Subcutaneous adipose tissue (tissue), 4 donors: ENCODE measurements around the gene RCAN1. TPM values are rescaled to one million over a fixed set of nuclear protein-coding genes. Genes with fewer than 3 reads are reported as not detected.

Experiments used
- total RNA-seq, 4 donors: library from RNA; depleted of rRNA; stranded (reverse); fragments of >200 nt; gene quantifications; one replicate each; pipeline ENCODE4 v1.1.0, GENCODE V29; 2016
- TF ChIP-seq, protein P1 (sequence below): fragments of 450-650 bp; IDR thresholded peaks from one replicate; pipeline ENCODE4 v1.5.1; 2016; ENCODE audit warnings: low read depth, mild to moderate bottlenecking, control low read depth, antibody characterized with exemption, moderate library complexity

The RCAN1 gene
- total RNA-seq, 4 donors from 2014 or later = 28.8 to 68.3 (median 47.0) TPM

DNA sequence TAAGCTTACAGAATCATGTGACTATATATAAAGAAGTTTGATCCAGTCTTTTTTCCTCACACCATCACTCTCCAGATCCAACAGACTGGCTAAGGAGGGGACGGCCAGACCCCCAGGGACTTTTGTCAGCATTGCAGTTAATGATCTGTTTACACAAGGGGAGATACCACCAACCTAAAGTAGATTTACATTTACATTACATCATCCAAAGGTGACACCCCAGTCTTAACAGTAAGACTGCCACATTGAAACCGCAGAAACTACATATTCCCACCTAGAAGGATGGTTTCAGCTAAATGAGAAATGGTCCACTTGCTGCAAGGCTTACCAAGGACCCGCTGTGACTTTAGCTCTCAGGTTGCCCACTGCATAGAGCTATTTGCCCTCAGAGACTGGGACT lies 3.4 kb downstream of the RCAN1 start:
- TF ChIP-seq, protein P1, sequence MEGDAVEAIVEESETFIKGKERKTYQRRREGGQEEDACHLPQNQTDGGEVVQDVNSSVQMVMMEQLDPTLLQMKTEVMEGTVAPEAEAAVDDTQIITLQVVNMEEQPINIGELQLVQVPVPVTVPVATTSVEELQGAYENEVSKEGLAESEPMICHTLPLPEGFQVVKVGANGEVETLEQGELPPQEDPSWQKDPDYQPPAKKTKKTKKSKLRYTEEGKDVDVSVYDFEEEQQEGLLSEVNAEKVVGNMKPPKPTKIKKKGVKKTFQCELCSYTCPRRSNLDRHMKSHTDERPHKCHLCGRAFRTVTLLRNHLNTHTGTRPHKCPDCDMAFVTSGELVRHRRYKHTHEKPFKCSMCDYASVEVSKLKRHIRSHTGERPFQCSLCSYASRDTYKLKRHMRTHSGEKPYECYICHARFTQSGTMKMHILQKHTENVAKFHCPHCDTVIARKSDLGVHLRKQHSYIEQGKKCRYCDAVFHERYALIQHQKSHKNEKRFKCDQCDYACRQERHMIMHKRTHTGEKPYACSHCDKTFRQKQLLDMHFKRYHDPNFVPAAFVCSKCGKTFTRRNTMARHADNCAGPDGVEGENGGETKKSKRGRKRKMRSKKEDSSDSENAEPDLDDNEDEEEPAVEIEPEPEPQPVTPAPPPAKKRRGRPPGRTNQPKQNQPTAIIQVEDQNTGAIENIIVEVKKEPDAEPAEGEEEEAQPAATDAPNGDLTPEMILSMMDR = no peak

DNA sequence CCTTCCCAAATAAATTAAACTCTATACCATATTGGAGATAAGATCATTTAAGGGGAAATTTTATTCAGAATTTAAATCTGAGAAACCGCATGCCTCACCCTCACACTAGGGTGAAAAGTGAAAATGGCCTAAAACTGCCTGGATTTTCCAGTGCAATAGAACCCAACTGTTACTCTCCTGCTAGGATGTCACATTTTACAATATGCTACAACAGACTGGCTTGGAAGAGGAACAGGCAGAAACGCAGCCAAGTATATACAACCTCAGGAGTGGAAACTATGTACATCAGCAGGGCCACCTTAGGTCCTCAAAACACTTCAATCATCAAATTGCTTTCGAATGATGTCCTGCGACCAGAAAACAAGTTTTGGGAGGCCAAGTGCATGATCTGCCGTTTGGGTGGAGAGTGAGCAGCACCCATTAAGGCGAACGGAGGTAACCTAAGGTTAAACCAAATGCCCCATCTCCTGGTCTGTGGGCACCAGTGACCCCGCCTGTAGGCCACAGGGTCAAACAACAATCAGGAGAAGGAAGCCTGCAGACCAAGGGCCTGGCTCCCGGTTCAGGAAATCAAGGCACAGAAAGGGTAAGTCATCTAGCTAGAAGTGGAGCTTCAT lies 4.9 kb downstream of the RCAN1 start:
- TF ChIP-seq, protein P1 = no peak

DNA sequence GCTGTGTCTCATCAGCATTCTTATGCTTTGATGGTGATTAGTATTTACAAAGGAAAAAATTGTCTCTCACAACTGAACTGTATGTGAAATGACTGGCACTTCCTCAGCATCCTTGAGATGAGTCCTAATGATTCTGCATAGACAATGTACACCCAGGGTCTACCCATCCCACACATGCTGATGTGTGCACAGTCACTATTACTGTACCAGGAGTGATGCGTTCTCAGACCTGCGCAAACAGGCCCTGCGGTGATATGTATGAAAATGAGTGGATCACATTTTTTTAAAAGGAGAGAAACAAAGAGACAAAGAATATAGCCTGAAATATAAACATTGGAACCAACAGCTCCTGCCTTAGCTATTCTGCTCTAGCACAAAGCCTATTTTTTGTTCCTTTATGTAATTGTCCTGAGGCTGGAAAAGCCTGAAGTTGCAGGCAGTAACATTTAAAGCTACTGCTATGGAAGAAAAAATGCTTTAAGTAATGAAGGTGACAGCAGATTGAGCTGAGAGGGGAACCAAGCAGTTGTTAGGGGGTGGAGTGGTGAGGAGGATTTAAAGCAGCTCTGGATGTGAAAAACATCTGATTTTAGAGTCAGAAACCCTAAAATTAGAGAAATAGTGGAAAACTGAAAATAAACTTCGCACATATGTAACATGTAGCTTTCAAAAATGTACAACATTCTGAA lies 5.5 kb downstream of the RCAN1 start:
- TF ChIP-seq, protein P1 = no peak

DNA sequence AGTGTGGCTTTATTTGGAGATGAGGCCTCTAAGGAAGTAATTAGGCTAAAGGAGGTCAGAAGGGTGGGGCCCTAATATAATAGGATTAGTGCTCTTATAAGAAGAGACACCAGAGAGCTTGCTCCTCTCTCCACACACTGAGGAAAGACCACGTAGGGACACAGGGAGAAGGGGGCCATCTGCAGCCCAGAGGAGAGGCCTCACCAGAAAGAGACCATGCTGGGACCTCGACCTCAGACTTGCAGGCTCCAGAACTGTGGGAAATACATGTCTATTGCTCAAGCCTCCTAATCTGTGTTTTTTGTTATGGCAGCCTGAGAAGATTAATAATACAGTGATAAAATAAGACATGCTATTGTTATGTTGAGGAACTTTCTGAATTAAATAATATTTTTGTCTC lies 8.3 kb downstream of the RCAN1 start:
- TF ChIP-seq, protein P1 = no peak

DNA sequence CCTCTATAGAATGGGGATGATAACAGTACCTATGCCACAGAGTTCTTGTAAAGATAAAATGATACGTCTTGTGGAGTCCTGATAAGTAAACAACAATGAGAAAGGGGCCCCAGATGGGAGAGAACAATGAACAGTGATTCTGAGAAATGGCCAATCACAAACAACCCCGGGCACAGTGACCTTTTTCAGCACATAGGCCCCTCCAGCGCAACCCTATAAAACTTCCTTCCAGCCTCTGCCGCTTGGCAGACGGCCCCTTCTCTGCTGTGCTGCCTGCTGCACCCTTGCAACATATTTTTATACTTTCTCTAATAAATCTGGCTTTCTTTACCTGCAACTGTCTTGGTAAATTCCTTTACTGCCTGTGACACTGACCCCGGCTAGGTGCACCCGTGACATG lies 8.9 kb downstream of the RCAN1 start:
- TF ChIP-seq, protein P1 = no peak

DNA sequence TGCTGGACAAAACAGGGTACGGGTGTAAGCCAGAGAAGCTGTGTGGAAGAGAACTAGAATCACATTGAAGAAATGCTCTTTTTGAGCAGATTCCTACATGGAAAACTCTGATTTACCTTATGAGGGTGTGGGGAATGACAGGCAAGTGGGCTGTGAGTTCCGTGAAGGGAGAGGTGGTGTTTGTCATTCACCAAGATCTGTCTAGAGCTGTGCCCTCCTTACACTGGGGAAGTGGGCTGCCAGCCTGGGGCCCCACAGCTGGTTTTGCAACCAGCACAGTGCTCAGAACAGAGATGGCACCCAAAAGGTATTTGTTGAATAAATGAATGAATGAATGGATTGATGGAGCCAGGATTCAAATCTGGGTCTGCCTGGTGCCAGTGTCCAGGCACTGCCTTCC lies 10.4 kb downstream of the RCAN1 start:
- TF ChIP-seq, protein P1 = no peak

DNA sequence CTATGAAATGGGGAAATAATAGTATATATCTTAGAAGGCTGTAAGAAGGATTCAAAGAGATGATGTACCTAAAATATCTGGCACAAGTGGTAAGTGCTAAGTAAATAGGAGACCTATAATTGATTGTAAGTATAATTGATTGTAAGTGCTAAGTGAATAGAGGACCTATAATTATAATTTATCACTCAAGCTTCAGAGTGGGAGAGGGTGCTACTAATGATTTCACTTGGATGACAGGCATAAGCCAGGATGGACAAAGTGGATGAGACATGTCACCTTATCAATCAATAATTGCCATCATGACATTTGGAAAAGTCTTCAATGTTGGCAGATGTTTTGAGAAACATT lies 11.2 kb downstream of the RCAN1 start:
- TF ChIP-seq, protein P1 = no peak
